ENCODE results near the gene BMPR1B.
"Not testable (repeated sequence)": the region's sequence is repeated elsewhere in the genome, so short reads cannot be mapped to it uniquely, and the experiment has no call there.

- TF ChIP-seq CTCF (conservative IDR thresholded peaks at IDR 0.05 in 1 of 2, IDR thresholded peaks at IDR 0.05 in 1 of 2; ENCODE audit: extremely low read depth in 1 of 2, insufficient read depth in 1 of 2, low read depth in 1 of 2, low read length in 2 of 2); EZH2 (IDR thresholded peaks at IDR 0.05; ENCODE audit: borderline replicate concordance, low read length): not testable (repeated sequence)
These were observed 413.6 kb downstream of the BMPR1B start for GRCh38 chr4:95171377-95171776.

Data from mammary epithelial cell (primary cell).